PFSK-1 (cell line): ENCODE data around the gene RASSF4.

Experiments used
- FOXP2 ChIP-seq: optimal IDR thresholded peaks from 2 replicates; pipeline ENCODE3; 2011; ENCODE audit warnings: borderline replicate concordance, control low read depth, inconsistent platforms; ENCODE audit not compliant: insufficient read depth; ENCODE audit errors: extremely low read length, extremely low read depth
- POLR2AphosphoS5 ChIP-seq: IDR thresholded peaks from 2 replicates; pipeline ENCODE4 v1.6.1; 2012; ENCODE audit warnings: low read depth, mild to moderate bottlenecking, control low read depth, low read length, moderate library complexity
- SIN3A ChIP-seq: IDR thresholded peaks from 2 replicates; pipeline ENCODE4 v1.6.1; 2012; ENCODE audit warnings: mild to moderate bottlenecking, low read length, moderate library complexity, borderline replicate concordance; ENCODE audit not compliant: insufficient read depth
- TAF1 ChIP-seq: IDR thresholded peaks from 2 replicates; pipeline ENCODE4 v1.6.1; 2012; ENCODE audit warnings: low read length, control low read depth, borderline replicate concordance; ENCODE audit not compliant: insufficient read depth
- TF ChIP-seq, protein P1 (sequence below), 2 experiments: IDR thresholded peaks; 2 replicates each; pipeline versions ENCODE4 v1.6.1 to v1.8.0; 2011 to 2012; ENCODE audit warnings: low read depth in 2 of 2, low read length in 2 of 2, control low read depth in 1 of 2, inconsistent platforms in 1 of 2, mild to moderate bottlenecking in 1 of 2, moderate library complexity in 1 of 2; ENCODE audit not compliant: insufficient read depth in 1 of 2

DNA sequence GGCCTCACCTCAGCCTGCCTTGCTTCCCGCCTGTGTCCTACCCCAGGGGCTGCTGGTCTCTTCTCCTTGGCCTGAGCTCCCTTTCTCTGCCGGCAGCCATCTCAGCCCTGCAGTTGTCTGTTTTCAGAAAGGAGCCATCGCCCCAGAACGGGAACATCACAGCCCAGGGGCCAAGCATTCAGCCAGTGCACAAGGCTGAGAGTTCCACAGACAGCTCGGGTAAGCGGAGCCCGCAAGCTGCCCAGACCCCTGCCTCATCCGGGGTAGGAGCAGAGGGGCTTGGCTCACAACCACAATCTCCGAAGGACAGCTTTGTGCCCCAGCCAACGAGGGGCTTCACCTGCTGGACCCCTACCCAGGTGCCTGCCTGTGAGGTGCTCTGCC lies 24.3 kb downstream of the RASSF4 start:
- TF ChIP-seq TAF1 (no peak), POLR2AphosphoS5 (no peak), SIN3A (no peak), FOXP2 (no peak)
- TF ChIP-seq, protein P1, sequence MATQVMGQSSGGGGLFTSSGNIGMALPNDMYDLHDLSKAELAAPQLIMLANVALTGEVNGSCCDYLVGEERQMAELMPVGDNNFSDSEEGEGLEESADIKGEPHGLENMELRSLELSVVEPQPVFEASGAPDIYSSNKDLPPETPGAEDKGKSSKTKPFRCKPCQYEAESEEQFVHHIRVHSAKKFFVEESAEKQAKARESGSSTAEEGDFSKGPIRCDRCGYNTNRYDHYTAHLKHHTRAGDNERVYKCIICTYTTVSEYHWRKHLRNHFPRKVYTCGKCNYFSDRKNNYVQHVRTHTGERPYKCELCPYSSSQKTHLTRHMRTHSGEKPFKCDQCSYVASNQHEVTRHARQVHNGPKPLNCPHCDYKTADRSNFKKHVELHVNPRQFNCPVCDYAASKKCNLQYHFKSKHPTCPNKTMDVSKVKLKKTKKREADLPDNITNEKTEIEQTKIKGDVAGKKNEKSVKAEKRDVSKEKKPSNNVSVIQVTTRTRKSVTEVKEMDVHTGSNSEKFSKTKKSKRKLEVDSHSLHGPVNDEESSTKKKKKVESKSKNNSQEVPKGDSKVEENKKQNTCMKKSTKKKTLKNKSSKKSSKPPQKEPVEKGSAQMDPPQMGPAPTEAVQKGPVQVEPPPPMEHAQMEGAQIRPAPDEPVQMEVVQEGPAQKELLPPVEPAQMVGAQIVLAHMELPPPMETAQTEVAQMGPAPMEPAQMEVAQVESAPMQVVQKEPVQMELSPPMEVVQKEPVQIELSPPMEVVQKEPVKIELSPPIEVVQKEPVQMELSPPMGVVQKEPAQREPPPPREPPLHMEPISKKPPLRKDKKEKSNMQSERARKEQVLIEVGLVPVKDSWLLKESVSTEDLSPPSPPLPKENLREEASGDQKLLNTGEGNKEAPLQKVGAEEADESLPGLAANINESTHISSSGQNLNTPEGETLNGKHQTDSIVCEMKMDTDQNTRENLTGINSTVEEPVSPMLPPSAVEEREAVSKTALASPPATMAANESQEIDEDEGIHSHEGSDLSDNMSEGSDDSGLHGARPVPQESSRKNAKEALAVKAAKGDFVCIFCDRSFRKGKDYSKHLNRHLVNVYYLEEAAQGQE (IDR thresholded peaks at IDR 0.05; ENCODE audit: insufficient read depth in 1 of 2, low read depth in 2 of 2, low read length in 2 of 2), result no peak
